Neural cell (in vitro differentiated cells): Measurements from ENCODE around the gene IL21R. TPM values are rescaled to one million over a fixed set of nuclear protein-coding genes. Genes with fewer than 3 reads are reported as not detected.

Experiments used
- H2AFZ ChIP-seq: fragments of 200-600, 300-800 bp; sonication (generic), shearing (Covaris generic); 2 replicates; pipeline ENCODE4 v1.6.0; 2014; ENCODE audit warnings: low read depth, mild to moderate bottlenecking, antibody characterized with exemption, low read length, moderate library complexity
- H3F3A ChIP-seq: fragments of 200-600 bp; shearing (Covaris generic); 2 replicates; pipeline ENCODE4 v1.6.1; 2016; ENCODE audit warnings: mild to moderate bottlenecking, moderate library complexity, mixed read lengths, antibody characterized with exemption, low read length; ENCODE audit not compliant: insufficient read depth, poor library complexity, severe bottlenecking
- H3K27ac ChIP-seq: fragments of 200-600, 300-800 bp; sonication (generic), shearing (Covaris generic); 2 replicates; pipeline ENCODE4 v1.5.1; 2014; ENCODE audit warnings: mild to moderate bottlenecking, low read length, moderate library complexity
- H3K27me3 ChIP-seq: fragments of 300-800, 200-600 bp; sonication (generic), shearing (Covaris generic); 2 replicates; pipeline ENCODE4 v1.6.0; 2014; ENCODE audit warnings: mild to moderate bottlenecking, low read depth, low read length, moderate library complexity; ENCODE audit not compliant: insufficient read depth
- H3K36me3 ChIP-seq: fragments of 300-800, 200-600 bp; sonication (generic), shearing (Covaris generic); 2 replicates; pipeline ENCODE4 v1.5.1; 2014; ENCODE audit warnings: mild to moderate bottlenecking, antibody characterized with exemption, low read length, moderate library complexity; ENCODE audit not compliant: insufficient read depth
- H3K4me2 ChIP-seq: fragments of 300-800, 200-600 bp; sonication (generic), shearing (Covaris generic); 2 replicates; pipeline ENCODE4 v1.6.0; 2014; ENCODE audit warnings: mild to moderate bottlenecking, low read length
- H3K4me3 ChIP-seq: fragments of 300-800, 200-600 bp; sonication (generic), shearing (Covaris generic); 2 replicates; pipeline ENCODE4 v1.5.1; 2014; ENCODE audit warnings: mild to moderate bottlenecking, low read length, moderate library complexity
- H3K79me2 ChIP-seq: fragments of 200-600 bp; shearing (Covaris generic); replicated peaks from 2 replicates; pipeline ENCODE4 v1.6.0; 2014; ENCODE audit warnings: mild to moderate bottlenecking, low read length, moderate library complexity; ENCODE audit not compliant: insufficient read depth
- H3K9ac ChIP-seq: fragments of 300-800, 200-600 bp; sonication (generic), shearing (Covaris generic); 2 replicates; pipeline ENCODE4 v1.6.1; 2016; ENCODE audit warnings: mild to moderate bottlenecking, low read length, mixed read lengths
- H3K9me2 ChIP-seq: fragments of 200-600 bp; shearing (Covaris generic); 2 replicates; pipeline ENCODE4 v1.6.1; 2016; ENCODE audit warnings: mild to moderate bottlenecking, low read length, mixed read lengths; ENCODE audit not compliant: insufficient read depth
- H3K9me3 ChIP-seq: fragments of 200-600, 300-800 bp; sonication (generic), shearing (Covaris generic); 2 replicates; pipeline ENCODE4 v1.6.1; 2016; ENCODE audit warnings: mild to moderate bottlenecking, mixed run types, low read length, moderate library complexity, mixed read lengths
- H4K20me1 ChIP-seq: fragments of 200-600 bp; shearing (Covaris generic); 2 replicates; pipeline ENCODE4 v1.6.1; 2016; ENCODE audit warnings: mild to moderate bottlenecking, mixed run types; ENCODE audit not compliant: insufficient read depth
- CTCF ChIP-seq: fragments of 450-650 bp; IDR thresholded peaks from 2 replicates; pipeline ENCODE4 v1.5.1; 2014; ENCODE audit warnings: antibody characterized with exemption, mild to moderate bottlenecking, moderate library complexity; ENCODE audit not compliant: poor library complexity, severe bottlenecking
- EP300 ChIP-seq: fragments of 450-650 bp; conservative IDR thresholded peaks from 2 replicates; pipeline ENCODE4 v1.6.1; 2014; ENCODE audit warnings: antibody characterized with exemption, mild to moderate bottlenecking, moderate library complexity; ENCODE audit not compliant: poor library complexity, severe bottlenecking
- EZH2 ChIP-seq: fragments of 200-600, 300-800 bp; shearing (Covaris generic), sonication (generic); IDR thresholded peaks from 2 replicates; pipeline ENCODE4 v1.6.1; 2014; ENCODE audit warnings: antibody characterized with exemption, low read length, borderline replicate concordance, mild to moderate bottlenecking; ENCODE audit not compliant: insufficient read depth, poor library complexity, severe bottlenecking
- MXI1 ChIP-seq: fragments of 450-650 bp; conservative IDR thresholded peaks from 2 replicates; pipeline ENCODE4 v1.6.1; 2014; ENCODE audit warnings: antibody characterized with exemption, mild to moderate bottlenecking; ENCODE audit not compliant: poor library complexity, severe bottlenecking
- POLR2AphosphoS5 ChIP-seq: IDR thresholded peaks from 2 replicates; pipeline ENCODE4 v1.6.1; 2012
- RAD21 ChIP-seq: fragments of 450-650 bp; conservative IDR thresholded peaks from 2 replicates; pipeline ENCODE4 v1.6.1; 2014; ENCODE audit warnings: antibody characterized with exemption, mild to moderate bottlenecking, moderate library complexity
- REST ChIP-seq: IDR thresholded peaks from 2 replicates; pipeline ENCODE4 v1.6.1; 2012; ENCODE audit warnings: borderline replicate concordance
- SMC3 ChIP-seq: fragments of 450-650 bp; conservative IDR thresholded peaks from 2 replicates; pipeline ENCODE4 v1.6.1; 2014; ENCODE audit warnings: antibody characterized with exemption, mild to moderate bottlenecking, moderate library complexity; ENCODE audit not compliant: poor library complexity
- TAF1 ChIP-seq: IDR thresholded peaks from 2 replicates; pipeline ENCODE4 v1.6.1; 2012; ENCODE audit warnings: low read depth
- polyA plus RNA-seq: library from polyadenylated mRNA; depleted of rRNA; stranded (reverse); fragments of >200 nt; gene quantifications from 2 replicates; pipeline ENCODE4 v1.2.3, GENCODE V29; 2014

The IL21R gene
- polyA plus RNA-seq, 1 donor from 2014 or later, result not detected

- no peak overlapping the region for H3K27ac ChIP-seq
- no peaks in the 10 kb centered on the region for H3K27me3 ChIP-seq
- no peak overlapping the region for H2AFZ ChIP-seq
- TF ChIP-seq CTCF, result no peak
- TF ChIP-seq SMC3, result no peak
- no peak for TF ChIP-seq EZH2
- TF ChIP-seq MXI1, result no peak
- no peak for TF ChIP-seq REST
- no peak for TF ChIP-seq RAD21
- no peak for TF ChIP-seq TAF1
- no peak for TF ChIP-seq POLR2AphosphoS5
- no peak for TF ChIP-seq EP300
- H3K9ac ChIP-seq, result no peak overlapping the region
- no peak overlapping the region for H3K4me3 ChIP-seq
- H3K9me3 ChIP-seq, result no peaks in the 10 kb centered on the region
- no peaks in the 10 kb centered on the region for H3K9me2 ChIP-seq
- H3K4me2 ChIP-seq, result no peak overlapping the region
- no peaks in the 10 kb centered on the region for H3K79me2 ChIP-seq
- no peaks in the 10 kb centered on the region for H4K20me1 ChIP-seq
- H3F3A ChIP-seq, result no peaks in the 10 kb centered on the region
- no peaks in the 10 kb centered on the region for H3K36me3 ChIP-seq
Measured at GRCh38 chr16:27476240-27476639, 74.3 kb downstream of the IL21R start.

GRCh38 chr16:27480761-27481160 is 78.8 kb downstream of the IL21R start:
- Histone ChIP-seq H4K20me1 (no peaks in the 10 kb centered on the region), H3K79me2 (no peaks in the 10 kb centered on the region), H2AFZ (no peak overlapping the region), H3F3A (no peaks in the 10 kb centered on the region), H3K36me3 (no peaks in the 10 kb centered on the region), H3K4me2 (no peak overlapping the region), H3K9me2 (no peaks in the 10 kb centered on the region), H3K4me3 (no peak overlapping the region), H3K27ac (no peak overlapping the region), H3K9me3 (no peaks in the 10 kb centered on the region), H3K27me3 (no peaks in the 10 kb centered on the region), H3K9ac (no peak overlapping the region)
- TF ChIP-seq RAD21 (no peak), TAF1 (no peak), REST (no peak), POLR2AphosphoS5 (no peak), EP300 (no peak), EZH2 (no peak), CTCF (no peak), MXI1 (no peak), SMC3 (no peak)
